GM13976 (cell line): Measurements from ENCODE around the gene ACBD6.

Experiments used
- DNase-seq: peaks from one replicate; pipeline ENCODE4 v3.0.0; 2012; ENCODE audit warnings: low spot score
- in situ Hi-C: fragments of 300-500 bp; cut with MboI; formaldehyde crosslinking; loops from one replicate; pipeline ENCODE4 v1.12.0; 2022; ENCODE audit warnings: low sequenced_read_pairs, mixed read lengths, inconsistent platforms; ENCODE audit not compliant: unreplicated experiment
- TF ChIP-seq, protein P1 (sequence below): IDR thresholded peaks from 2 replicates; pipeline ENCODE4 v1.5.1; 2012; ENCODE audit warnings: borderline replicate concordance, mild to moderate bottlenecking; ENCODE audit not compliant: insufficient read depth; ENCODE audit errors: extremely low read depth, missing control alignments, control extremely low read depth

ACBD6 gene

DNA sequence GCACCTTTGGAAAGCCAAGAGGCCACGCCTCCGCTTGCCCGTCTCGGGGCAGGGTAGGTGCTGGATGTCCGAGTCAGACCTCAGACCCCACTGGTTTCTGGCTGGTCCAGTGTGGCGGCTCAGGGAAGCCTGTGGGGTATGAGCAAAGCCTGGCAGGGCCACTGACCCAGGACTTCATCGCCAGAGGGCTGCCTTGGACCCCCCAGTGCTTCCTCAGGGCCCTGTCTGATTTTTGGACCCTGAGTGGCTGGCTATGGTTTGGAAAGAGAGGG lies 251.9 kb downstream of the ACBD6 start:
- TF ChIP-seq, protein P1, sequence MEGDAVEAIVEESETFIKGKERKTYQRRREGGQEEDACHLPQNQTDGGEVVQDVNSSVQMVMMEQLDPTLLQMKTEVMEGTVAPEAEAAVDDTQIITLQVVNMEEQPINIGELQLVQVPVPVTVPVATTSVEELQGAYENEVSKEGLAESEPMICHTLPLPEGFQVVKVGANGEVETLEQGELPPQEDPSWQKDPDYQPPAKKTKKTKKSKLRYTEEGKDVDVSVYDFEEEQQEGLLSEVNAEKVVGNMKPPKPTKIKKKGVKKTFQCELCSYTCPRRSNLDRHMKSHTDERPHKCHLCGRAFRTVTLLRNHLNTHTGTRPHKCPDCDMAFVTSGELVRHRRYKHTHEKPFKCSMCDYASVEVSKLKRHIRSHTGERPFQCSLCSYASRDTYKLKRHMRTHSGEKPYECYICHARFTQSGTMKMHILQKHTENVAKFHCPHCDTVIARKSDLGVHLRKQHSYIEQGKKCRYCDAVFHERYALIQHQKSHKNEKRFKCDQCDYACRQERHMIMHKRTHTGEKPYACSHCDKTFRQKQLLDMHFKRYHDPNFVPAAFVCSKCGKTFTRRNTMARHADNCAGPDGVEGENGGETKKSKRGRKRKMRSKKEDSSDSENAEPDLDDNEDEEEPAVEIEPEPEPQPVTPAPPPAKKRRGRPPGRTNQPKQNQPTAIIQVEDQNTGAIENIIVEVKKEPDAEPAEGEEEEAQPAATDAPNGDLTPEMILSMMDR = no peak
- no peak for DNase-seq
- in situ Hi-C loops = loop anchor here (5.0 kb wide), 1 partner anchor 227 kb away; no protein-coding TSS in a partner anchor

DNA sequence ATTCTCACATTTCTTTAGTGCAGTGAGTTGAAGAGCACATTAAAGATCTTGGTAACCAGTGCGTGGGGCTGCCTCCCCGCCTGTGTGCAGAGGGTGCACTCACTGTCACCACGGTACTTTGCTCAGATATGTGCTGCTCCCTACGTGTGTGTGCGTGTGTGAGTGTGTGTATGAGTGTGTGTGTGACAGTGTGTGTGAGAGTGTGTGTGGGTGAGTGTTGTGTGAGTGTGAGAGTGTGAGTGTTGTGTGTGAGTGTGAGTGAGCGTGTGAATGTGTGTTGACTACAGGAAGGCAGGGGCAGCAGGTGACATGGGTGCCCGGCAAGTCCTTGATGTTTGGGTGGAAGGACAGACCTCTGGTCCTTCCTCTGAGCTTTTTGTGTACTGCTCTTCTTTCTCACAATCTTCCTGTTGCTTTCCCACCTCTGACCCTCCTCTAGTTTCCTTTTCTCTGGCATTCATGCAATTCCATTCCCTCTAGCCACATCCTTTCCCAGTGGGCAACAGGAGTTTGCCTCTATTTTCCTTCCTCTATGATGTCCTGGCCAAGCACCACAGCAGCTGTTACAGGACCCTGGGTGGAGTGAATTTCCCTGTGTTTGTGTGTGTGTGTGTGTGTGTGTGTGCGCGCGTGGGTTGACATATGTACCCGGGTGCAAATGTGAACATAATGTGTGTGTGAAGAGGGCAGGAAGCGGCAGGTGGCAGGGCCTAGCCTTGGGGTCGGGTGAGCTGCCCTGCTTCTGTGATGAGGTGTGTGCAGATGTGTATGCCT lies 252.5 kb downstream of the ACBD6 start:
- TF ChIP-seq, protein P1 = no peak
- no peak for DNase-seq
- in situ Hi-C loops = loop anchor here (5.0 kb wide), 1 partner anchor 227 kb away; no protein-coding TSS in a partner anchor

DNA sequence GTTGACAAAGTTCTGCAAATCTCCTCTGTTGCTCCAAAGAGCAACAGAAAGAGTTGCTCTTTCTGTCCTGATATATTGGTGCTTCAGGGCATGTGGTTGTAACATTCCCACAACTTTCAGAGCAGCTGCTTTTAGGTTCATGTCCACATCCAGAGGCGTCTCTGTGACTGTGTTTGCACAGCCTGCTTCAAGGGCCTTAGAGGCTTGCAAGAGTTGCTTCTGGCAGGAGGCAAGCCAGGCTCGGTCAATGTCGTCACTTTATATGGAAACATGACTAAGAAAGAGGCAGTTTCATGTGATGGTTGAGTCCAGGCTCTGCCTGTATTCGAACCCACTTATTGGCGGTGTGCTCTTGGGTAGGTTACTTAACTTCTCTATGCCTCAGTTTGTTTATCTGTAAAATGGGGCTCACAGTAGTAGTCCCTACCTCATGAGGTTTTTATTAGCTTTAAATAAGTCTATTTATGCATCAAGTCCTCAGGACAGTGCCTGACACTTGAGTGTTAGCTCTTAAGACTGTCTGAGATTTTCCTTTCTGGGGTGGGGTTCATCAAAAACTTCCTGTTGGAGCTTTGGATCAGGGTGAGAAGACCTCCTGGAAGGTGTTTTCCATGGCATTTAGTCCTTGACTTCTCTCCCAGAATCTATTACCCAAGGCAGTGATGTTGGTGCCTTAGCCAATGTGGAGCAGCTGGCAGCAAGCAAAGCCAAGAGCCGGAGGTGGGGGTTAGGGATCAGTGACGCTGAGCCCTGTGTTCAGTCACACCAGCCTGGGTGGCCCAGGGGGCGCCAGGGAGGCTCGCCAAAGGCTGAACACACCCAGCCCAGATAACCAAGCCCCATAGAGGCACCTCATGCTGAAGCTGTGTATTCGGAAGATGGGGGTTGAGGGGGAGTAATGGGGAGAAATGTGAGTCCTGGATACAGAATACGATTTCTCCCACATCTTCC lies 253.4 kb downstream of the ACBD6 start:
- TF ChIP-seq, protein P1 = no peak
- in situ Hi-C loops = no loop called here
- DNase-seq = no peak

DNA sequence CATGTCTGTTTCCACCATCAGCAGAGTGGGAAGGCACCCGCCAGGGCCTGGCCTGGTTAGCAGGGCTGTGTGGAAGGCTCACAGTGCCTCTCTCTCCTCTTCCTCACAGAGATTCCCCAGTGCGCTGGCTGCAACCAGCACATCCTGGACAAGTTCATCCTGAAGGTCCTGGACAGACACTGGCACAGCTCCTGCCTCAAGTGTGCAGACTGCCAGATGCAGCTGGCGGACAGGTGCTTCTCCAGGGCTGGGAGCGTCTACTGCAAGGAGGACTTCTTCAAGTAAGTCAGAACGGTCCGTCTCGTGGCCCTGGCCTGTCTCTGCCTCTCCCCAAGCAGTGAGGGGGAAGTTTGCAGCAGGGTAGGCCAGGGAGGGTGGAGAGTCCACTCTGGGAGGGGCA lies 254.2 kb downstream of the ACBD6 start:
- DNase-seq = no peak
- TF ChIP-seq, protein P1 = no peak
- in situ Hi-C loops = no loop called here

DNA sequence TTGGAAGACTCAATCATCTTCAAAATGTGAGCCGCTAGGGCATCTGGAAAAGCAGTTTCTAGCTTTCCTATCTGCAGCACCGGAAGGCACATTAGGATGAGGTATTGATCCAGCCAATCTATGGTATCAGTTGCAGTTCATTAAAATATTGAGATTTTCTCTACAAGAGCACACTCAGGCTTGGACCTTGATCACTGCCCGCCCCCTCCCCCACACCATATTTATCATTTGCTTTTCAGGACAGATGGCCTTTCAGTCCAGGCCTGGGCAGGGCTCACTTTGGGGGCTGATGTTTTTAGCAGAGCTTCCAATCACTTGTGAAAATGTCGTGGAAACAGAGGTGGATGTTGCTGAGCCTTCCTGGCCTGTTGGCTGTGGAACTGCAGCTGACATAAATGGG lies 254.8 kb downstream of the ACBD6 start:
- DNase-seq = no peak
- in situ Hi-C loops = no loop called here
- TF ChIP-seq, protein P1 = no peak

DNA sequence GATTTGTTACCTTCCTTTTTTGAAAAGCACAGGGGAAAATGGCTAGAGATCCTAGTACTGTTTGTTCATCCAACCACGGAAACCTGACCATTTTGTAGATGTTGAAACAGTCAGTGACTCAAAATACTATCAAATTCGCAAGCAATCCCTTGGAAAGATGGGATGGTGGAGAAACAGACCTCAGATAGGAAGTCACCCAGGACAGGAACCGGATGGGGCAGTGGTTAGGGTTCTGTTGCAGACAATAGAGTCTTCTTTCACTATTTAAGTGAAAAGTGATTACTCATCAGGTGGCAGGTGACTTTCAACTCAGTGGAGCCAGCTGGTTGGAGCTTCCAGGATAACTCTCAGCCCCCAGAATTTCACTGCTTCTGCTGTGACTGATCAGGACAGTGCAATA lies 255.3 kb downstream of the ACBD6 start:
- TF ChIP-seq, protein P1 = no peak
- in situ Hi-C loops = no loop called here
- no peak for DNase-seq
